ENCODE results near the gene FBN1. TPM values are rescaled to one million over a fixed set of nuclear protein-coding genes. Genes with fewer than 3 reads are reported as not detected.
A peak's percentile ranks its signal among the peaks of the same experiment; 100 is the strongest.

Gene FBN1
- total RNA-seq, 1 donor = 1,556 TPM

- Histone ChIP-seq H3K79me2 (ENCODE audit: insufficient read depth, low read length) (peaks cover 11% of the 10 kb centered on the region), H3K36me3 (ENCODE audit: insufficient read depth, low read length) (peaks cover 92% of the 10 kb centered on the region)
- DNase-seq (ENCODE audit: insufficient read length, low spot score, missing footprints) = no peak
These were observed 174.4 kb downstream of the FBN1 start for GRCh38 chr15:48471073-48471472.

DNA sequence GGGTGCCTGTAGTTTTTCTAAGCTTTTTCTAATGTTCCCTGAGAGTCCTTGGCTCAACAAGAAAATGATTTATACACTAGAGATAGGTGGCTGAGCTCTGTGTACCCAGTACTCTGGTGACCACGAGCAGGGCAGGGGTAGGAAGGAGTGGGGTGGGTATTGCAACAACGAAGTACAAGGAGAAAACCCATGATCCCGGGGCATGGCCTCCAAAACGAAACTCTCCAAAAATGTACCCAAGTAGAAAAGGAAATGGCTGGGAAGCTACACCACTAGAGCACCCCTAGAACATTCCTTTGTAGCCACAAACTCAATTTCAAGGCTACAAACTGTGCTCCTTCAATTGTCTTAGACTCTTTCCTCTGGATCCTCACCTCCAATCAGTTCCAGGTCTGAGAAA lies 175.4 kb downstream of the FBN1 start:
- Histone ChIP-seq H3K27ac (ENCODE audit: low read depth, low read length) (peak overlapping the region; percentile 5), H3K36me3 (ENCODE audit: insufficient read depth, low read length) (peaks cover 94% of the 10 kb centered on the region), H4K20me1 (ENCODE audit: insufficient read depth, low read length) (no peaks in the 10 kb centered on the region)

More at GRCh38 chr15:48471073-48471472, 174.4 kb downstream of the FBN1 start:
- H3K4me3 ChIP-seq (ENCODE audit: insufficient read depth, low read length) = no peak overlapping the region
- no peak for TF ChIP-seq CTCF (IDR thresholded peaks at IDR 0.05; ENCODE audit: extremely low read depth, low read depth, low read length)
- peaks cover 27% of the 10 kb centered on the region for H3K4me1 ChIP-seq (ENCODE audit: insufficient read depth, low read length)
- no peak overlapping the region for H3K27ac ChIP-seq (ENCODE audit: low read depth, low read length)
- H3K27me3 ChIP-seq (ENCODE audit: insufficient read depth, low read length) = no peaks in the 10 kb centered on the region
- H3K9me3 ChIP-seq (ENCODE audit: low read depth, low read length) = no peaks in the 10 kb centered on the region
- H2AFZ ChIP-seq (ENCODE audit: low read length) = no peak overlapping the region
- no peaks in the 10 kb centered on the region for H4K20me1 ChIP-seq (ENCODE audit: insufficient read depth, low read length)
- H3K4me2 ChIP-seq (ENCODE audit: insufficient read depth, low read length) = no peak overlapping the region

GRCh38 chr15:48469681-48470080 lies 175.8 kb downstream of the FBN1 start:
- Histone ChIP-seq H3K4me2 (ENCODE audit: insufficient read depth, low read length) (no peak overlapping the region), H3K79me2 (ENCODE audit: insufficient read depth, low read length) (peaks cover 11% of the 10 kb centered on the region), H3K27ac (ENCODE audit: low read depth, low read length) (peak overlapping the region; percentile 5), H3K9me3 (ENCODE audit: low read depth, low read length) (no peaks in the 10 kb centered on the region), H3K27me3 (ENCODE audit: insufficient read depth, low read length) (no peaks in the 10 kb centered on the region), H3K36me3 (ENCODE audit: insufficient read depth, low read length) (peaks cover 96% of the 10 kb centered on the region), H3K4me3 (ENCODE audit: insufficient read depth, low read length) (no peak overlapping the region), H4K20me1 (ENCODE audit: insufficient read depth, low read length) (no peaks in the 10 kb centered on the region), H3K4me1 (ENCODE audit: insufficient read depth, low read length) (peaks cover 21% of the 10 kb centered on the region), H2AFZ (ENCODE audit: low read length) (no peak overlapping the region)
- DNase-seq (ENCODE audit: insufficient read length, low spot score, missing footprints) = no peak
- TF ChIP-seq CTCF (IDR thresholded peaks at IDR 0.05; ENCODE audit: extremely low read depth, low read depth, low read length) = no peak

More for the DNA sequence above, 175.4 kb downstream of the FBN1 start:
- Histone ChIP-seq H3K4me2 (ENCODE audit: insufficient read depth, low read length) (no peak overlapping the region), H3K27me3 (ENCODE audit: insufficient read depth, low read length) (no peaks in the 10 kb centered on the region), H3K4me1 (ENCODE audit: insufficient read depth, low read length) (peaks cover 21% of the 10 kb centered on the region), H3K79me2 (ENCODE audit: insufficient read depth, low read length) (peaks cover 11% of the 10 kb centered on the region), H2AFZ (ENCODE audit: low read length) (no peak overlapping the region), H3K4me3 (ENCODE audit: insufficient read depth, low read length) (no peak overlapping the region), H3K9me3 (ENCODE audit: low read depth, low read length) (no peaks in the 10 kb centered on the region)
- TF ChIP-seq CTCF (IDR thresholded peaks at IDR 0.05; ENCODE audit: extremely low read depth, low read depth, low read length) = no peak
- DNase-seq (ENCODE audit: insufficient read length, low spot score, missing footprints) = no peak

- Histone ChIP-seq H2AFZ (ENCODE audit: low read length) (no peak overlapping the region), H4K20me1 (ENCODE audit: insufficient read depth, low read length) (no peaks in the 10 kb centered on the region), H3K4me1 (ENCODE audit: insufficient read depth, low read length) (peaks cover 21% of the 10 kb centered on the region), H3K27ac (ENCODE audit: low read depth, low read length) (peak overlapping the region; percentile 5), H3K4me3 (ENCODE audit: insufficient read depth, low read length) (no peak overlapping the region), H3K9me3 (ENCODE audit: low read depth, low read length) (no peaks in the 10 kb centered on the region), H3K36me3 (ENCODE audit: insufficient read depth, low read length) (peaks cover 96% of the 10 kb centered on the region), H3K4me2 (ENCODE audit: insufficient read depth, low read length) (no peak overlapping the region), H3K79me2 (ENCODE audit: insufficient read depth, low read length) (peaks cover 11% of the 10 kb centered on the region), H3K27me3 (ENCODE audit: insufficient read depth, low read length) (no peaks in the 10 kb centered on the region)
- no peak for DNase-seq (ENCODE audit: insufficient read length, low spot score, missing footprints)
- no peak for TF ChIP-seq CTCF (IDR thresholded peaks at IDR 0.05; ENCODE audit: extremely low read depth, low read depth, low read length)
These were observed 176.2 kb downstream of the FBN1 start for GRCh38 chr15:48469271-48469670.
